ENCODE measurements around the gene SF3B2. TPM values are rescaled to one million over a fixed set of nuclear protein-coding genes. Genes with fewer than 3 reads are reported as not detected.

The SF3B2 gene
- total RNA-seq, 1 experiment from 2014 or later = 300 TPM

DNA sequence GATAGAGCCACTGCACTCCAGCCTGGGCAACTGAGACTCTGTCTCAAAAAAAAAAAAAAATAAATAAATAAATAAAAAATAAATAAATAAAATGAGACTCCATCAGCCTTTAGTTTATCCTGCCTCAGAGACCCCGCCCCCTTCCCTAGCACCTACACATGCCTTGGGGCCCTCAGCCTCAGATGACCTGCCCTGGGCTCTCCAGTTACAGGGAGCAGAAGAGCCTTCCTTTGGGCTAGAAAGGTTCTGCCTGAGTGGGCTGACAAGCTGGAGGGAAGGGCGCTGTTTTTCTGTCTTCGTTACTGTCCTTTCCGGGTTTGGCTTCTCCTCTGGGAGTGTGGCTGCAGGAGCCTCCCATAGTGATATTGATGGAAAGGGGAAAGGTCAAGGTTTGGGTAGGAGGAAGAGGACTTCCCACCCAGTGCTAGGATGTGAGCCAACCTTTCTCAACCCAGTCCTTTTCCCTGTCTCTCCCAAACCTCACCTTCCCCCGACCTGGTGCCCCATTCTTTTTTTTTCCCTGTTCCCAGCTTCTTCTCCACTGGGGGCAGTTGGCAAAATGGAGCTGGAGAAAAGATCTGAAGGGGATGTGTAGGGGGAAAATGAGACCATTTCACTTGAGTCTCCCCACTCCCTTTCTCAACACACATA lies 1.5 kb upstream of the SF3B2 start:
- ATAC-seq (no peak), DNase-seq (ENCODE audit: low read depth, low spot score) (no peak)
- Histone ChIP-seq H3K4me3 (replicated peaks in 1 of 2; ENCODE audit: low read depth in 1 of 2, low read length in 2 of 2) (peak overlapping the region in 1 of 2 experiments; percentile 79; a peak in 3 of 4 replicates), H3K36me3 (ENCODE audit: control insufficient read depth in 1 of 2, insufficient read depth in 2 of 2, low read length in 2 of 2) (peaks cover 12 to 14% of the 10 kb centered on the region in 2 experiments; a peak in 3 of 4 replicates), H3K9me3 (ENCODE audit: control insufficient read depth in 1 of 2, insufficient read depth in 1 of 2, low read depth in 1 of 2, low read length in 2 of 2) (no peaks in the 10 kb centered on the region), H2AFZ (ENCODE audit: low read depth, low read length, poor library complexity, severe bottlenecking) (no peak overlapping the region), H3K27ac (ENCODE audit: low read depth, low read length) (peak overlapping the region; percentile 83), H3K79me2 (ENCODE audit: insufficient read depth, low read length) (peaks cover 33% of the 10 kb centered on the region), H3K9me2 (ENCODE audit: insufficient read depth) (no peaks in the 10 kb centered on the region), H3K4me1 (ENCODE audit: control insufficient read depth in 1 of 2, insufficient read depth in 2 of 2, low read length in 2 of 2) (peaks cover 21% of the 10 kb centered on the region in 2 experiments), H3K9ac (ENCODE audit: low read length) (peak overlapping the region; percentile 79), H3K27me3 (ENCODE audit: insufficient read depth, low read length) (no peaks in the 10 kb centered on the region), H3K4me2 (ENCODE audit: low read length) (peak overlapping the region; percentile 92), H4K20me1 (ENCODE audit: insufficient read depth) (no peaks in the 10 kb centered on the region)
- intact Hi-C loops (cut with micrococcal nuclease) = no loop called here
- BruUV-seq (replicated peaks) = no TSS peak
- CTCF ChIA-PET = interaction anchor here (1.2 to 1.9 kb wide), 3 partner anchors 48 to 191 kb away, joined by 3 to 6 read pairs (median 4); partner anchors contain the start of genes BANF1 and EIF1AD
- RAD21 ChIA-PET (ENCODE audit: low non-redundant PET in 1 of 2, low total read pairs in 2 of 2, uncharacterized antibody in 2 of 2, unreplicated experiment in 2 of 2) = interaction anchor here in 1 of 2 experiments (0.6 kb wide), 1 partner anchor 191 kb away, joined by 3 read pairs; no protein-coding TSS in a partner anchor
- TF ChIP-seq JUND (IDR thresholded peaks at IDR 0.05) (no peak), CBX3 (IDR thresholded peaks at IDR 0.05; ENCODE audit: low read depth) (no peak)
- TF ChIP-seq, protein P1, sequence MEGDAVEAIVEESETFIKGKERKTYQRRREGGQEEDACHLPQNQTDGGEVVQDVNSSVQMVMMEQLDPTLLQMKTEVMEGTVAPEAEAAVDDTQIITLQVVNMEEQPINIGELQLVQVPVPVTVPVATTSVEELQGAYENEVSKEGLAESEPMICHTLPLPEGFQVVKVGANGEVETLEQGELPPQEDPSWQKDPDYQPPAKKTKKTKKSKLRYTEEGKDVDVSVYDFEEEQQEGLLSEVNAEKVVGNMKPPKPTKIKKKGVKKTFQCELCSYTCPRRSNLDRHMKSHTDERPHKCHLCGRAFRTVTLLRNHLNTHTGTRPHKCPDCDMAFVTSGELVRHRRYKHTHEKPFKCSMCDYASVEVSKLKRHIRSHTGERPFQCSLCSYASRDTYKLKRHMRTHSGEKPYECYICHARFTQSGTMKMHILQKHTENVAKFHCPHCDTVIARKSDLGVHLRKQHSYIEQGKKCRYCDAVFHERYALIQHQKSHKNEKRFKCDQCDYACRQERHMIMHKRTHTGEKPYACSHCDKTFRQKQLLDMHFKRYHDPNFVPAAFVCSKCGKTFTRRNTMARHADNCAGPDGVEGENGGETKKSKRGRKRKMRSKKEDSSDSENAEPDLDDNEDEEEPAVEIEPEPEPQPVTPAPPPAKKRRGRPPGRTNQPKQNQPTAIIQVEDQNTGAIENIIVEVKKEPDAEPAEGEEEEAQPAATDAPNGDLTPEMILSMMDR (IDR thresholded peaks at IDR 0.05 in 2 of 3, conservative IDR thresholded peaks at IDR 0.05 in 1 of 3; ENCODE audit: borderline replicate concordance in 1 of 3, insufficient read depth in 1 of 3, low read depth in 2 of 3, low read length in 2 of 3) = peak in 2 of 3 experiments; percentile 7 to 14; a peak in 1 of 6 replicates
- POLR2A ChIA-PET = interaction anchor here (1.8 kb wide), 1 partner anchor 159 kb away, joined by 5 read pairs; no protein-coding TSS in a partner anchor

DNA sequence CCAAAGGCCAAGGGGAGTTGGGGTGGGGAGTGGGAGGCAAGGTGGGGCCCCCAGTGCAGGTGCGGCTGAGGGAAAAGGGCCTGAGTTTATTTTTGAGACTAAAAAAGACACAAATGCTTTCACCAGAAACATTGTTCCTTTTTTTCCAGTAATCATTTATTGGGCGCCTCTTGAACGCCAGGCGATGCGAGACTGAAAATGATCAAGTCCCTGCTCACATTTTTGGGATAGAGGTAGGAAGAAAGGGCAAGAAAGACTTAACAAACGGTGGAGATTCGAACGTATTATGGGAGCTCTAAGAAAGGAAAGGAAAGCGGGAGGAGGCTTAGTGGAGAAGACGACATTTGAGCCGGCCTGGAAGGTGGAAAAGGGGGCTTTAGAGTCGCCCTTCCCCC lies 796 bp upstream of the SF3B2 start:
- Histone ChIP-seq H3K36me3 (ENCODE audit: control insufficient read depth in 1 of 2, insufficient read depth in 2 of 2, low read length in 2 of 2) (peaks cover 17 to 20% of the 10 kb centered on the region in 2 experiments; a peak in 3 of 4 replicates), H3K79me2 (ENCODE audit: insufficient read depth, low read length) (peaks cover 40% of the 10 kb centered on the region), H3K9ac (ENCODE audit: low read length) (peak overlapping the region; percentile 79), H2AFZ (ENCODE audit: low read depth, low read length, poor library complexity, severe bottlenecking) (no peak overlapping the region), H3K27ac (ENCODE audit: low read depth, low read length) (peak overlapping the region; percentile 83), H4K20me1 (ENCODE audit: insufficient read depth) (no peaks in the 10 kb centered on the region), H3K9me3 (ENCODE audit: control insufficient read depth in 1 of 2, insufficient read depth in 1 of 2, low read depth in 1 of 2, low read length in 2 of 2) (no peaks in the 10 kb centered on the region), H3K9me2 (ENCODE audit: insufficient read depth) (no peaks in the 10 kb centered on the region), H3K4me2 (ENCODE audit: low read length) (peak overlapping the region; percentile 92), H3K4me1 (ENCODE audit: control insufficient read depth in 1 of 2, insufficient read depth in 2 of 2, low read length in 2 of 2) (peaks cover 21% of the 10 kb centered on the region in 2 experiments), H3K4me3 (replicated peaks in 1 of 2; ENCODE audit: low read depth in 1 of 2, low read length in 2 of 2) (peak overlapping the region; percentile 60 to 79), H3K27me3 (ENCODE audit: insufficient read depth, low read length) (no peaks in the 10 kb centered on the region)
- ATAC-seq (no peak), DNase-seq (ENCODE audit: low read depth, low spot score) (no peak)
- BruUV-seq (replicated peaks) = TSS peak; percentile 98
- intact Hi-C loops (cut with micrococcal nuclease) = no loop called here
- POLR2A ChIA-PET = interaction anchor here (1.8 kb wide), 1 partner anchor 159 kb away, joined by 5 read pairs; no protein-coding TSS in a partner anchor
- CTCF ChIA-PET = interaction anchor here (0.9 to 1.9 kb wide), 4 partner anchors 16 to 192 kb away, joined by 3 to 6 read pairs (median 4); partner anchors contain the start of genes BANF1 and EIF1AD
- TF ChIP-seq ELF1 (IDR thresholded peaks at IDR 0.05; ENCODE audit: borderline replicate concordance, low read depth) (no peak), CEBPB (IDR thresholded peaks at IDR 0.05; ENCODE audit: low read depth) (no peak), POLR2A (IDR thresholded peaks at IDR 0.05; ENCODE audit: borderline replicate concordance, extremely low read depth, insufficient read depth, insufficient read length) (no peak), JUND (IDR thresholded peaks at IDR 0.05) (no peak), ZNF274 (IDR thresholded peaks at IDR 0.05; ENCODE audit: low read depth, low read length) (no peak), TCF7L2 (IDR thresholded peaks at IDR 0.05; ENCODE audit: borderline replicate concordance, extremely low read depth, insufficient read depth, insufficient read length) (no peak), ZFX (IDR thresholded peaks at IDR 0.05) (no peak), CBX3 (IDR thresholded peaks at IDR 0.05; ENCODE audit: low read depth) (no peak)
- TF ChIP-seq, protein P2, sequence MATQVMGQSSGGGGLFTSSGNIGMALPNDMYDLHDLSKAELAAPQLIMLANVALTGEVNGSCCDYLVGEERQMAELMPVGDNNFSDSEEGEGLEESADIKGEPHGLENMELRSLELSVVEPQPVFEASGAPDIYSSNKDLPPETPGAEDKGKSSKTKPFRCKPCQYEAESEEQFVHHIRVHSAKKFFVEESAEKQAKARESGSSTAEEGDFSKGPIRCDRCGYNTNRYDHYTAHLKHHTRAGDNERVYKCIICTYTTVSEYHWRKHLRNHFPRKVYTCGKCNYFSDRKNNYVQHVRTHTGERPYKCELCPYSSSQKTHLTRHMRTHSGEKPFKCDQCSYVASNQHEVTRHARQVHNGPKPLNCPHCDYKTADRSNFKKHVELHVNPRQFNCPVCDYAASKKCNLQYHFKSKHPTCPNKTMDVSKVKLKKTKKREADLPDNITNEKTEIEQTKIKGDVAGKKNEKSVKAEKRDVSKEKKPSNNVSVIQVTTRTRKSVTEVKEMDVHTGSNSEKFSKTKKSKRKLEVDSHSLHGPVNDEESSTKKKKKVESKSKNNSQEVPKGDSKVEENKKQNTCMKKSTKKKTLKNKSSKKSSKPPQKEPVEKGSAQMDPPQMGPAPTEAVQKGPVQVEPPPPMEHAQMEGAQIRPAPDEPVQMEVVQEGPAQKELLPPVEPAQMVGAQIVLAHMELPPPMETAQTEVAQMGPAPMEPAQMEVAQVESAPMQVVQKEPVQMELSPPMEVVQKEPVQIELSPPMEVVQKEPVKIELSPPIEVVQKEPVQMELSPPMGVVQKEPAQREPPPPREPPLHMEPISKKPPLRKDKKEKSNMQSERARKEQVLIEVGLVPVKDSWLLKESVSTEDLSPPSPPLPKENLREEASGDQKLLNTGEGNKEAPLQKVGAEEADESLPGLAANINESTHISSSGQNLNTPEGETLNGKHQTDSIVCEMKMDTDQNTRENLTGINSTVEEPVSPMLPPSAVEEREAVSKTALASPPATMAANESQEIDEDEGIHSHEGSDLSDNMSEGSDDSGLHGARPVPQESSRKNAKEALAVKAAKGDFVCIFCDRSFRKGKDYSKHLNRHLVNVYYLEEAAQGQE (IDR thresholded peaks at IDR 0.05; ENCODE audit: low read depth) = no peak
- TF ChIP-seq, protein P3, sequence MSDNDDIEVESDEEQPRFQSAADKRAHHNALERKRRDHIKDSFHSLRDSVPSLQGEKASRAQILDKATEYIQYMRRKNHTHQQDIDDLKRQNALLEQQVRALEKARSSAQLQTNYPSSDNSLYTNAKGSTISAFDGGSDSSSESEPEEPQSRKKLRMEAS (IDR thresholded peaks at IDR 0.05) = no peak
- RAD21 ChIA-PET (ENCODE audit: low non-redundant PET in 1 of 2, low total read pairs in 2 of 2, uncharacterized antibody in 2 of 2, unreplicated experiment in 2 of 2) = interaction anchor here in 1 of 2 experiments (0.6 kb wide), 1 partner anchor 192 kb away, joined by 3 read pairs; no protein-coding TSS in a partner anchor
